Skeletal muscle tissue (tissue), 4 donors: ENCODE results near the gene COL20A1. TPM values are rescaled to one million over a fixed set of nuclear protein-coding genes. Genes with fewer than 3 reads are reported as not detected.
"Not testable (repeated sequence)": the region's sequence is repeated elsewhere in the genome, so short reads cannot be mapped to it uniquely, and the experiment has no call there.

Experiments
- H3K27ac ChIP-seq: one replicate; pipeline ENCODE4 v1.7.0; 2013; ENCODE audit warnings: mild to moderate bottlenecking, low read depth, low read length, inconsistent platforms
- H3K27me3 ChIP-seq, 3 donors: one replicate each; pipeline ENCODE4 v1.7.0; 2013; ENCODE audit warnings: low read length in 3 of 3; ENCODE audit not compliant: control insufficient read depth in 3 of 3, insufficient read depth in 3 of 3
- H3K36me3 ChIP-seq, 3 donors: one replicate each; pipeline ENCODE4 v1.7.0; 2013; ENCODE audit warnings: low read length in 3 of 3; ENCODE audit not compliant: control insufficient read depth in 3 of 3, insufficient read depth in 3 of 3
- H3K4me1 ChIP-seq, 3 donors: one replicate each; pipeline ENCODE4 v1.7.0; 2013; ENCODE audit warnings: low read length in 3 of 3, mild to moderate bottlenecking in 3 of 3; ENCODE audit not compliant: control insufficient read depth in 3 of 3, insufficient read depth in 3 of 3
- H3K4me3 ChIP-seq, 3 donors: one replicate each; pipeline ENCODE4 v1.7.0; 2013; ENCODE audit warnings: low read length in 3 of 3
- H3K9ac ChIP-seq, 3 donors: one replicate each; pipeline ENCODE4 v1.7.0; 2013; ENCODE audit warnings: low read length in 3 of 3, mild to moderate bottlenecking in 3 of 3, moderate library complexity in 2 of 3, low read depth in 1 of 3
- H3K9me3 ChIP-seq, 3 donors: one replicate each; pipeline ENCODE4 v1.7.0; 2013; ENCODE audit warnings: low read length in 3 of 3; ENCODE audit not compliant: control insufficient read depth in 3 of 3
- total RNA-seq: library from RNA; depleted of rRNA; stranded (reverse); fragments of >200 nt; gene quantifications from one replicate; pipeline ENCODE4 v1.2.3, GENCODE V29; 2014
- donor health status: Osteomylitis.

COL20A1 gene
- total RNA-seq, 1 donor from 2014 or later = 2.6 TPM

- Histone ChIP-seq H3K9ac (no peak overlapping the region), H3K36me3 (no peaks in the 10 kb centered on the region), H3K27me3 (peaks cover 45 to 69% (median 68%) of the 10 kb centered on the region in 3 donors), H3K9me3 (no peaks in the 10 kb centered on the region), H3K27ac (no peak overlapping the region), H3K4me1 (no peaks in the 10 kb centered on the region), H3K4me3 (no peak overlapping the region)
Observed at GRCh38 chr20:63296531-63297299, 3.7 kb downstream of the COL20A1 start.

GRCh38 chr20:63297371-63297781, 4.4 kb downstream of the COL20A1 start:
- Histone ChIP-seq H3K9me3 (no peaks in the 10 kb centered on the region), H3K36me3 (no peaks in the 10 kb centered on the region), H3K27ac (no peak overlapping the region), H3K4me1 (no peaks in the 10 kb centered on the region), H3K27me3 (peaks cover 40 to 63% (median 61%) of the 10 kb centered on the region in 3 donors), H3K4me3 (no peak overlapping the region), H3K9ac (no peak overlapping the region)

- H3K4me1 ChIP-seq = no peaks in the 10 kb centered on the region
- no peak overlapping the region for H3K4me3 ChIP-seq
- no peak overlapping the region for H3K27ac ChIP-seq
- peaks cover 39 to 57% (median 56%) of the 10 kb centered on the region in 3 donors for H3K27me3 ChIP-seq
- no peak overlapping the region for H3K9ac ChIP-seq
- no peaks in the 10 kb centered on the region for H3K36me3 ChIP-seq
- no peaks in the 10 kb centered on the region for H3K9me3 ChIP-seq
Observed at GRCh38 chr20:63297796-63298572, 5.0 kb downstream of the COL20A1 start.

- Histone ChIP-seq H3K9ac (no peak overlapping the region), H3K4me3 (no peak overlapping the region), H3K27me3 (peaks cover 39 to 50% (median 50%) of the 10 kb centered on the region in 3 donors), H3K36me3 (no peaks in the 10 kb centered on the region), H3K27ac (no peak overlapping the region), H3K4me1 (no peaks in the 10 kb centered on the region), H3K9me3 (no peaks in the 10 kb centered on the region)
Observed at GRCh38 chr20:63298731-63299312, 5.8 kb downstream of the COL20A1 start.

- H3K27ac ChIP-seq = no peak overlapping the region
Observed at GRCh38 chr20:63301671-63302070, 8.7 kb downstream of the COL20A1 start.

GRCh38 chr20:63303095-63303666, 10.2 kb downstream of the COL20A1 start:
- Histone ChIP-seq H3K4me3 (no peak overlapping the region), H3K27ac (no peak overlapping the region), H3K9me3 (no peaks in the 10 kb centered on the region), H3K36me3 (no peaks in the 10 kb centered on the region), H3K4me1 (no peaks in the 10 kb centered on the region), H3K9ac (no peak overlapping the region), H3K27me3 (peaks cover 38 to 48% (median 46%) of the 10 kb centered on the region in 3 donors)

More at GRCh38 chr20:63301671-63302070, 8.7 kb downstream of the COL20A1 start:
- Histone ChIP-seq H3K27me3 (peaks cover 36 to 48% (median 47%) of the 10 kb centered on the region in 3 donors), H3K4me1 (no peaks in the 10 kb centered on the region), H3K9me3 (no peaks in the 10 kb centered on the region), H3K4me3 (no peak overlapping the region), H3K36me3 (no peaks in the 10 kb centered on the region), H3K9ac (no peak overlapping the region)

GRCh38 chr20:63305393-63305792, 12.4 kb downstream of the COL20A1 start:
- no peaks in the 10 kb centered on the region for H3K9me3 ChIP-seq
- no peak overlapping the region for H3K4me3 ChIP-seq
- H3K27ac ChIP-seq = no peak overlapping the region
- H3K27me3 ChIP-seq = peaks cover 36 to 56% (median 51%) of the 10 kb centered on the region in 3 donors
- H3K4me1 ChIP-seq = no peaks in the 10 kb centered on the region
- no peak overlapping the region for H3K9ac ChIP-seq
- no peaks in the 10 kb centered on the region for H3K36me3 ChIP-seq

GRCh38 chr20:63305933-63306672, 13.1 kb downstream of the COL20A1 start:
- not testable (repeated sequence) for H3K4me1 ChIP-seq, H3K4me3 ChIP-seq, H3K9me3 ChIP-seq, H3K9ac ChIP-seq, H3K27ac ChIP-seq, H3K36me3 ChIP-seq
- H3K27me3 ChIP-seq = peaks cover 36 to 61% (median 51%) of the 10 kb centered on the region in 3 donors

GRCh38 chr20:63306673-63307537, 13.9 kb downstream of the COL20A1 start:
- Histone ChIP-seq H3K9me3 (no peaks in the 10 kb centered on the region), H3K27me3 (peaks cover 36 to 62% (median 51%) of the 10 kb centered on the region in 3 donors), H3K9ac (no peak overlapping the region), H3K27ac (no peak overlapping the region), H3K4me3 (no peak overlapping the region), H3K4me1 (no peaks in the 10 kb centered on the region), H3K36me3 (no peaks in the 10 kb centered on the region)
